HG03060 (cell line): ENCODE results near the gene LTB4R.

Experiments
- ATAC-seq: cut with Tn5 transposase; IDR thresholded peaks from one replicate; pipeline ENCODE4 v1.9.1; 2021; ENCODE audit warnings: low read depth, moderate number of reproducible peaks; ENCODE audit not compliant: unreplicated experiment

Gene LTB4R

GRCh38 chr14:24366413-24366720, 55.1 kb downstream of the LTB4R start:
- peak; percentile 32 for ATAC-seq

DNA sequence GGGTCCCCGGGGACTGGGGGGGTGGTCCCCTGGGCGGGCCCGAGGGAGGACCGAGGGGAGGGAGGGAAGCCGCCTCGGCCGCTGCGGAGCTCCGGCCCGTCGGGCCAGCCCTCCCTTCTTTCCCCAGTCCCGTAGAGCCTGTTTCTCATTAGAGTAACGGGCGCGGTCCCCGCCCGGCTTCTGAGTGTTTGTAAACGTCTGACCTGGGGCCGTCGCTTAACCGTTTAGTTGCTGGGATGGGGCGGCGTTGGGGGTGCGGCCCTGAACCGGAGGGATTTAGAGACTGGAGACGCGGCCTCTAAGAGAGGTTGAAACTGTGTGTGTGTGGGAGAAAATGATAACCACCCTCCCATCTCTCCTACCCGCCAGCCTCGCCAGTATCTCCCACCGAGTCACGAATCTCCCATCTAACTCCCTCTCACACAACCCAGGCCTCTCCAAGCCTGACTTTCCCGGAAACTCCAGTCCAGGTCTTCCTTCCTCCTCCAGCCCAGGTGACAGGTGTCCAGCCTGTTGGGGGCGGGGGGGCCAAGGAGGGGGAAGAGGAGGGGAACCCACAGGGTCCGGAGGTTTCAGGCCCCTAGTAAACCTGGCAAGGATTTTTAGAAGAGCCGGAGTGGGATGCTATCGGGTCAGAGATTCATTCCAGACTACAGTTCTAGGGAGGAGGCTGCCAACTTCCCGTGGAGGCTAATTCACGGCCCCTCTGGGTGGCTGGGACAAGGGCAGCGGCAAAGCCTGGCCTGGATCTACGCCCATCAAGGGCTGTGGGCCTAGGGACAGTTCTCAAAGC, 55.6 kb downstream of the LTB4R start:
- peak; percentile 24 for ATAC-seq
